Mesendoderm (in vitro differentiated cells): ENCODE data around the gene CNTN4.

ENCODE experiments used
- DNase-seq: peaks from one replicate; pipeline ENCODE4 v3.0.0; 2013
- H2AK5ac ChIP-seq: 2 replicates; pipeline ENCODE4 v1.6.1; 2013; ENCODE audit warnings: low read length, inconsistent platforms
- H2BK120ac ChIP-seq: 2 replicates; pipeline ENCODE4 v1.6.1; 2013; ENCODE audit warnings: low read depth, mild to moderate bottlenecking, low read length, moderate library complexity, mixed read lengths
- H2BK15ac ChIP-seq: replicated peaks from 2 replicates; pipeline ENCODE4 v1.6.1; 2013; ENCODE audit warnings: low read depth, mild to moderate bottlenecking, moderate library complexity
- H2BK5ac ChIP-seq: 2 replicates; pipeline ENCODE4 v1.6.1; 2013; ENCODE audit warnings: low read length, inconsistent platforms
- H3K18ac ChIP-seq: 2 replicates; pipeline ENCODE4 v1.6.1; 2013; ENCODE audit warnings: mild to moderate bottlenecking, low read length, mixed read lengths
- H3K23ac ChIP-seq: one replicate; pipeline ENCODE4 v1.6.1; 2013; ENCODE audit warnings: low read length
- H3K27ac ChIP-seq: 2 replicates; pipeline ENCODE4 v1.5.1; 2013; ENCODE audit warnings: low read depth, mild to moderate bottlenecking, inconsistent platforms, low read length, moderate library complexity
- H3K27me3 ChIP-seq: 2 replicates; pipeline ENCODE4 v1.6.1; 2013; ENCODE audit warnings: low read length, control low read depth, mild to moderate bottlenecking, inconsistent platforms; ENCODE audit not compliant: insufficient read depth, poor library complexity
- H3K36me3 ChIP-seq: 2 replicates; pipeline ENCODE4 v1.6.1; 2013; ENCODE audit warnings: low read length, inconsistent platforms; ENCODE audit not compliant: control insufficient read depth, insufficient read depth
- H3K4ac ChIP-seq: one replicate; pipeline ENCODE4 v1.6.1; 2013; ENCODE audit warnings: low read depth, mild to moderate bottlenecking, low read length, moderate library complexity
- H3K4me1 ChIP-seq: 2 replicates; pipeline ENCODE4 v1.6.1; 2013; ENCODE audit warnings: low read depth, low read length, inconsistent platforms; ENCODE audit not compliant: control insufficient read depth
- H3K4me2 ChIP-seq: 2 replicates; pipeline ENCODE4 v1.6.1; 2013; ENCODE audit warnings: low read length
- H3K4me3 ChIP-seq: 2 replicates; pipeline ENCODE4 v1.5.1; 2013; ENCODE audit warnings: mild to moderate bottlenecking, low read length
- H3K56ac ChIP-seq: one replicate; pipeline ENCODE4 v1.6.1; 2013; ENCODE audit warnings: low read length
- H3K79me1 ChIP-seq: 2 replicates; pipeline ENCODE4 v1.6.1; 2013; ENCODE audit warnings: low read length, inconsistent platforms
- H3K79me2 ChIP-seq: 2 replicates; pipeline ENCODE4 v1.6.1; 2013; ENCODE audit warnings: mild to moderate bottlenecking, low read length; ENCODE audit not compliant: control insufficient read depth, insufficient read depth
- H3K9ac ChIP-seq: 2 replicates; pipeline ENCODE4 v1.6.1; 2013; ENCODE audit warnings: low read length, inconsistent platforms
- H4K5ac ChIP-seq: one replicate; pipeline ENCODE4 v1.6.1; 2013; ENCODE audit warnings: low read length
- H4K8ac ChIP-seq: one replicate; pipeline ENCODE4 v1.6.1; 2013; ENCODE audit warnings: low read depth, mild to moderate bottlenecking, control low read depth, low read length, moderate library complexity
- WGBS: extraction: QIAGEN DNeasy Blood & Tissue Kit; methylation state at CpG from one replicate; pipeline ENCODE4 v1.1.7; 2013; ENCODE audit warnings: low lambda C conversion rate, missing lambda C conversion rate; ENCODE audit not compliant: insufficient coverage; ENCODE audit errors: extremely low coverage; 5-methylcytosine and 5-hydroxymethylcytosine counted together

CNTN4 gene

GRCh38 chr3:2940062-2940461 lies 841.4 kb downstream of the CNTN4 start:
- H3K9ac ChIP-seq: no peak overlapping the region
- H3K23ac ChIP-seq: no peak overlapping the region
- H3K27ac ChIP-seq: no peak overlapping the region
- H2BK15ac ChIP-seq: no peak overlapping the region
- H3K79me2 ChIP-seq: no peaks in the 10 kb centered on the region
- H3K18ac ChIP-seq: no peak overlapping the region
- no peak overlapping the region for H3K56ac ChIP-seq
- H2AK5ac ChIP-seq: no peak overlapping the region
- H2BK5ac ChIP-seq: no peak overlapping the region
- no peak overlapping the region for H4K8ac ChIP-seq
- no peaks in the 10 kb centered on the region for H3K79me1 ChIP-seq
- H3K27me3 ChIP-seq: no peaks in the 10 kb centered on the region
- H3K4me1 ChIP-seq: no peaks in the 10 kb centered on the region
- WGBS: no CpG with 5 or more reads among the region's 2 CpGs
- H3K4me3 ChIP-seq: no peak overlapping the region
- no peak overlapping the region for H3K4ac ChIP-seq
- H2BK120ac ChIP-seq: no peak overlapping the region
- H3K36me3 ChIP-seq: no peaks in the 10 kb centered on the region
- H3K4me2 ChIP-seq: no peak overlapping the region
- no peak overlapping the region for H4K5ac ChIP-seq
- DNase-seq: no peak

- Histone ChIP-seq H3K4ac (no peak overlapping the region), H3K18ac (no peak overlapping the region), H3K4me3 (no peak overlapping the region), H3K56ac (no peak overlapping the region), H3K4me2 (no peak overlapping the region), H3K27ac (no peak overlapping the region), H2BK120ac (no peak overlapping the region), H3K27me3 (no peaks in the 10 kb centered on the region), H2BK15ac (no peak overlapping the region), H3K4me1 (no peaks in the 10 kb centered on the region), H2AK5ac (no peak overlapping the region), H3K36me3 (no peaks in the 10 kb centered on the region), H3K79me1 (no peaks in the 10 kb centered on the region), H3K23ac (no peak overlapping the region), H2BK5ac (no peak overlapping the region), H4K8ac (no peak overlapping the region), H4K5ac (no peak overlapping the region), H3K79me2 (no peaks in the 10 kb centered on the region), H3K9ac (no peak overlapping the region)
- no CpG with 5 or more reads among the region's 1 CpG for WGBS
- DNase-seq: no peak
Observed at GRCh38 chr3:2944628-2945027, 846.0 kb downstream of the CNTN4 start.

- no peaks in the 10 kb centered on the region for H3K36me3 ChIP-seq
- H3K23ac ChIP-seq: no peak overlapping the region
- no peak overlapping the region for H2BK120ac ChIP-seq
- H4K5ac ChIP-seq: no peak overlapping the region
- no peaks in the 10 kb centered on the region for H3K79me2 ChIP-seq
- no peak overlapping the region for H2AK5ac ChIP-seq
- H3K27me3 ChIP-seq: no peaks in the 10 kb centered on the region
- H3K79me1 ChIP-seq: no peaks in the 10 kb centered on the region
- H4K8ac ChIP-seq: no peak overlapping the region
- no peaks in the 10 kb centered on the region for H3K4me1 ChIP-seq
- H3K9ac ChIP-seq: no peak overlapping the region
- H3K4me2 ChIP-seq: no peak overlapping the region
- no peak overlapping the region for H3K18ac ChIP-seq
- no peak overlapping the region for H3K56ac ChIP-seq
- DNase-seq: no peak
- WGBS: no CpG with 5 or more reads among the region's 3 CpGs
- H3K4ac ChIP-seq: no peak overlapping the region
- H2BK15ac ChIP-seq: no peak overlapping the region
- no peak overlapping the region for H2BK5ac ChIP-seq
- no peak overlapping the region for H3K27ac ChIP-seq
- H3K4me3 ChIP-seq: no peak overlapping the region
Observed at GRCh38 chr3:2945121-2945520, 846.5 kb downstream of the CNTN4 start.

- no peak overlapping the region for H3K4me2 ChIP-seq
- H3K18ac ChIP-seq: no peak overlapping the region
- no peaks in the 10 kb centered on the region for H3K36me3 ChIP-seq
- no peaks in the 10 kb centered on the region for H3K79me1 ChIP-seq
- no CpG with 5 or more reads among the region's 2 CpGs for WGBS
- no peak for DNase-seq
- no peak overlapping the region for H3K23ac ChIP-seq
- H2BK5ac ChIP-seq: no peak overlapping the region
- H2AK5ac ChIP-seq: no peak overlapping the region
- H3K4ac ChIP-seq: no peak overlapping the region
- no peak overlapping the region for H3K4me3 ChIP-seq
- no peaks in the 10 kb centered on the region for H3K4me1 ChIP-seq
- H3K79me2 ChIP-seq: no peaks in the 10 kb centered on the region
- H3K27me3 ChIP-seq: no peaks in the 10 kb centered on the region
- H3K9ac ChIP-seq: no peak overlapping the region
- no peak overlapping the region for H2BK120ac ChIP-seq
- no peak overlapping the region for H3K56ac ChIP-seq
- no peak overlapping the region for H2BK15ac ChIP-seq
- H3K27ac ChIP-seq: no peak overlapping the region
- H4K5ac ChIP-seq: no peak overlapping the region
- H4K8ac ChIP-seq: no peak overlapping the region
Observed at GRCh38 chr3:2947536-2947935, 848.9 kb downstream of the CNTN4 start.

- H2AK5ac ChIP-seq: no peak overlapping the region
Observed at GRCh38 chr3:2948882-2949281, 850.2 kb downstream of the CNTN4 start.

DNA sequence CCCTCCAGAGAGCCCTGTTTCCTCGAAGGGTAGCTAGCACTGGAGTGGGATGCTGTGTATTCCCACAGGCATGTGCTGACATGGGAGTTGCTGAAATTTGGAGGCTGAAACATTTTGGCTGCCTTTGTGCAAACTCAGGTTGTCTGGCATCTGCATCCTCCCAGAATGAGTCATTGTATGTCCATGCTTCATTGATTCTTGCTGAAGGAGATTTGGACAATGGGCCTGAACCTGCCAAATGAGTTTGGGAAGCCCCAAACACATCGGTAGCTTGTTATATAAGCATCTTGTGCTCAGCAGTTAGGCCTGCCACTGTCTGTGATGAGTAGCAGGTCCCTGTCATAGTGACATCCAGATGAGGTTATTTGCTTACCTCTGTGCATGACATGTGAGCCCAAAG lies 851.5 kb downstream of the CNTN4 start:
- Histone ChIP-seq H4K8ac (no peak overlapping the region), H3K4me1 (peaks cover 2% of the 10 kb centered on the region), H3K27ac (no peak overlapping the region), H3K79me2 (no peaks in the 10 kb centered on the region), H2AK5ac (no peak overlapping the region), H2BK15ac (no peak overlapping the region), H3K23ac (no peak overlapping the region), H3K4ac (no peak overlapping the region), H3K18ac (no peak overlapping the region), H2BK120ac (no peak overlapping the region), H3K56ac (no peak overlapping the region), H3K79me1 (no peaks in the 10 kb centered on the region), H3K27me3 (no peaks in the 10 kb centered on the region), H2BK5ac (no peak overlapping the region), H3K36me3 (no peaks in the 10 kb centered on the region), H3K4me3 (no peak overlapping the region), H3K9ac (no peak overlapping the region), H3K4me2 (no peak overlapping the region), H4K5ac (no peak overlapping the region)
- WGBS: no CpG with 5 or more reads among the region's 2 CpGs
- DNase-seq: no peak

More at GRCh38 chr3:2948882-2949281, 850.2 kb downstream of the CNTN4 start:
- Histone ChIP-seq H3K56ac (no peak overlapping the region), H2BK15ac (no peak overlapping the region), H3K27me3 (no peaks in the 10 kb centered on the region), H3K79me2 (no peaks in the 10 kb centered on the region), H3K4ac (no peak overlapping the region), H2BK120ac (no peak overlapping the region), H3K36me3 (no peaks in the 10 kb centered on the region), H4K8ac (no peak overlapping the region), H3K4me3 (no peak overlapping the region), H3K4me1 (no peaks in the 10 kb centered on the region), H4K5ac (no peak overlapping the region), H3K27ac (no peak overlapping the region), H3K18ac (no peak overlapping the region), H3K23ac (no peak overlapping the region), H3K4me2 (no peak overlapping the region), H3K79me1 (no peaks in the 10 kb centered on the region), H2BK5ac (no peak overlapping the region), H3K9ac (no peak overlapping the region)
- DNase-seq: peak; percentile 51
- no CpG with 5 or more reads among the region's 1 CpG for WGBS
